Mesendoderm (in vitro differentiated cells): ENCODE measurements around the gene EFCAB14.
"Not testable (repeated sequence)": the region's sequence is repeated elsewhere in the genome, so short reads cannot be mapped to it uniquely, and the experiment has no call there.

Experiments used
- DNase-seq: peaks from one replicate; pipeline ENCODE4 v3.0.0; 2013
- H2AK5ac ChIP-seq: 2 replicates; pipeline ENCODE4 v1.6.1; 2013; ENCODE audit warnings: low read length, inconsistent platforms
- H2BK120ac ChIP-seq: 2 replicates; pipeline ENCODE4 v1.6.1; 2013; ENCODE audit warnings: low read depth, mild to moderate bottlenecking, low read length, moderate library complexity, mixed read lengths
- H2BK15ac ChIP-seq: replicated peaks from 2 replicates; pipeline ENCODE4 v1.6.1; 2013; ENCODE audit warnings: low read depth, mild to moderate bottlenecking, moderate library complexity
- H2BK5ac ChIP-seq: 2 replicates; pipeline ENCODE4 v1.6.1; 2013; ENCODE audit warnings: low read length, inconsistent platforms
- H3K18ac ChIP-seq: 2 replicates; pipeline ENCODE4 v1.6.1; 2013; ENCODE audit warnings: mild to moderate bottlenecking, low read length, mixed read lengths
- H3K23ac ChIP-seq: one replicate; pipeline ENCODE4 v1.6.1; 2013; ENCODE audit warnings: low read length
- H3K27ac ChIP-seq: 2 replicates; pipeline ENCODE4 v1.5.1; 2013; ENCODE audit warnings: low read depth, mild to moderate bottlenecking, inconsistent platforms, low read length, moderate library complexity
- H3K27me3 ChIP-seq: 2 replicates; pipeline ENCODE4 v1.6.1; 2013; ENCODE audit warnings: low read length, control low read depth, mild to moderate bottlenecking, inconsistent platforms; ENCODE audit not compliant: insufficient read depth, poor library complexity
- H3K36me3 ChIP-seq: 2 replicates; pipeline ENCODE4 v1.6.1; 2013; ENCODE audit warnings: low read length, inconsistent platforms; ENCODE audit not compliant: control insufficient read depth, insufficient read depth
- H3K4ac ChIP-seq: one replicate; pipeline ENCODE4 v1.6.1; 2013; ENCODE audit warnings: low read depth, mild to moderate bottlenecking, low read length, moderate library complexity
- H3K4me1 ChIP-seq: 2 replicates; pipeline ENCODE4 v1.6.1; 2013; ENCODE audit warnings: low read depth, low read length, inconsistent platforms; ENCODE audit not compliant: control insufficient read depth
- H3K4me2 ChIP-seq: 2 replicates; pipeline ENCODE4 v1.6.1; 2013; ENCODE audit warnings: low read length
- H3K4me3 ChIP-seq: 2 replicates; pipeline ENCODE4 v1.5.1; 2013; ENCODE audit warnings: mild to moderate bottlenecking, low read length
- H3K56ac ChIP-seq: one replicate; pipeline ENCODE4 v1.6.1; 2013; ENCODE audit warnings: low read length
- H3K79me1 ChIP-seq: 2 replicates; pipeline ENCODE4 v1.6.1; 2013; ENCODE audit warnings: low read length, inconsistent platforms
- H3K79me2 ChIP-seq: 2 replicates; pipeline ENCODE4 v1.6.1; 2013; ENCODE audit warnings: mild to moderate bottlenecking, low read length; ENCODE audit not compliant: control insufficient read depth, insufficient read depth
- H3K9ac ChIP-seq: 2 replicates; pipeline ENCODE4 v1.6.1; 2013; ENCODE audit warnings: low read length, inconsistent platforms
- H4K5ac ChIP-seq: one replicate; pipeline ENCODE4 v1.6.1; 2013; ENCODE audit warnings: low read length
- H4K8ac ChIP-seq: one replicate; pipeline ENCODE4 v1.6.1; 2013; ENCODE audit warnings: low read depth, mild to moderate bottlenecking, control low read depth, low read length, moderate library complexity
- WGBS: extraction: QIAGEN DNeasy Blood & Tissue Kit; methylation state at CpG from one replicate; pipeline ENCODE4 v1.1.7; 2013; ENCODE audit warnings: low lambda C conversion rate, missing lambda C conversion rate; ENCODE audit not compliant: insufficient coverage; ENCODE audit errors: extremely low coverage; 5-methylcytosine and 5-hydroxymethylcytosine counted together

EFCAB14 gene

DNA sequence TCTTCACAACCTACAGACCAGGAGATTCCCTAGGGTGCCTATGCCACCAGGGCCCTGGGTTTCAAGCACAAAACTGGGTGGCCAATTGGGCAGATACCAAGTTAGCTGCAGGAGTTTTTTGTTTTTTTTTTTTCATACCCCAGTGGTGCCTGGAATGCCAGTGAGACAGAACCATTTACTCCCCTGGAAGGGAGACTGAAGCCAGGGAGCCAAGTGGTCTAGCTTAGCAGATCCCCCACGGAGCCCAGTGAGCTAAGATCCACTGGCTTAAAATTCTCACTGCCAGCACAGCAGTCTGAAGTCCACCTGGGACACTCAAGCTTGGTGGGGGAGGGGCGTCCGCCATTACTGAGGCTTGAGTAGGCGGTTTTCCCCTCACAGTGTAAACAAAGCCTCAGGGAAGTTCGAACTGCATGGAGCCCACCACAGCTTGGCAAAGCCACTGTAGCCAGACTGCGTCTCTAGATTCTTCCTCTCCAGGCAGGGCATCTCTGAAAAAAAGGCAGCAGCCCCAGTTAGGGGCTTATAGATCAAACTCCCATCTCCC lies 9.5 kb upstream of the EFCAB14 start:
- H2BK5ac ChIP-seq, H3K4ac ChIP-seq, H2BK15ac ChIP-seq, H3K36me3 ChIP-seq, H3K4me3 ChIP-seq, H3K23ac ChIP-seq, H3K27ac ChIP-seq, H3K9ac ChIP-seq, H3K27me3 ChIP-seq, H4K5ac ChIP-seq, H3K79me2 ChIP-seq, H3K4me1 ChIP-seq, H3K79me1 ChIP-seq, H3K4me2 ChIP-seq, H3K18ac ChIP-seq, H2BK120ac ChIP-seq, H4K8ac ChIP-seq, H2AK5ac ChIP-seq, H3K56ac ChIP-seq: not testable (repeated sequence)
- peak; percentile 25 for DNase-seq
- no CpG with 5 or more reads among the region's 6 CpGs for WGBS

DNA sequence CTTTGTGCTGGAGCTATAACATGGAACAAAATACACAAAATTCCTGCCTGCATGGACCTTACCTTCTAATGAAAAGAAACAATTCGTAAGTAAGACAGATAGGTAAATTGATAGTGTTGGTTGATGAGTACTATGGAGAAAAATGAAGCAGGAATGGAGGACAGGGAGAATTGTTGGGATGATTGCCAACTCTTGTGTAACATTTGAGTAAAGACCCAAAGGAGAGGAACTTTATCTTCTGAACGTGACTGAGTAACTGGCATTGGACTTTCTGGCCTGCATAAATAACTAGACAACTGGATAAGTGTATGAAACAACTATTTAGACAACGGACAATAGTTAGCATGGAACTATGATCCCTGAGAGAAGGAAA lies 6.8 kb upstream of the EFCAB14 start:
- Histone ChIP-seq H3K18ac (no peak overlapping the region), H3K4me2 (no peak overlapping the region), H2BK5ac (no peak overlapping the region), H2AK5ac (no peak overlapping the region), H3K79me2 (no peaks in the 10 kb centered on the region), H2BK15ac (no peak overlapping the region), H3K79me1 (no peaks in the 10 kb centered on the region), H3K4ac (no peak overlapping the region), H4K8ac (no peak overlapping the region), H3K27ac (no peak overlapping the region), H3K27me3 (no peaks in the 10 kb centered on the region), H4K5ac (no peak overlapping the region), H3K4me1 (peaks cover 2% of the 10 kb centered on the region), H3K23ac (no peak overlapping the region), H3K9ac (no peak overlapping the region), H3K4me3 (no peak overlapping the region), H3K36me3 (no peaks in the 10 kb centered on the region), H3K56ac (no peak overlapping the region), H2BK120ac (no peak overlapping the region)
- DNase-seq, result no peak
- no CpG with 5 or more reads among the region's 3 CpGs for WGBS

DNA sequence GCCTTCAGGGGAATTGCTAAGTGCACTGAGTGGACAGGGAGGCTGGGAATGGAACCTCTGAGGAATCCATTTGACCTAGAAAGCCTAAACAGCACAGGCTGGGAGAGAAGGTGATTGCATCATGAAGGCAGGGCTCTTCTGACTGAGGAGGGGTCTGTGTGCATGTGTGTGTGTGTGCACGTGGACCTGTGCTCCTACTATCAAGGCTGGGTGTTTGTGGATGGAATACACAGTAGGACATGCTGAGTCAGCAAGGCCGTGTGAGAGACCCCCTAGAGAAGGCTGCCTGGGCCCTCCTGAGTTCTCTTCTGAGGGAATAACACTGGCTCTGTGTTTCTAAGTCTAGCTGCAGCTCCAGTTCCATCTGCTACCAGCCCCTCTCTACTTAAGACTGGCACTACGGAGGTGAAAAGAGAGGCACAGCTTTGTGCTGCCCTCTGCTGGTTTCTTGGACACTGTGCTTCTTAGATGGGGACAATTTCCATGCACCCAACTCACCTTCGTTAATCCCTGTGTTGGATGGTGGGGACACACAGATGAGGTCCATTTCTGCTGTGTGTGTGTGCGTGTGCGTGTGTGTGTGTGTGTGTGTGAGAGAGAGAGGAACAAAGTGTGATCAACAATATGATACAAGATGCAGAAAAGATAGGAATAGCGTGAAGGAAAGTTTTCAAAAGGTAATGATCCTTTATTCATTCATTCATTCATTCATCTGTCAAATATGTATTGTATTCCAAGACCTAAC lies 6.2 kb upstream of the EFCAB14 start:
- no peak overlapping the region for H3K56ac ChIP-seq
- H3K9ac ChIP-seq, result peak overlapping the region; percentile 25
- H3K18ac ChIP-seq, result no peak overlapping the region
- peaks cover 2% of the 10 kb centered on the region for H3K4me1 ChIP-seq
- H3K4me2 ChIP-seq, result no peak overlapping the region
- H4K8ac ChIP-seq, result no peak overlapping the region
- H3K23ac ChIP-seq, result no peak overlapping the region
- no peaks in the 10 kb centered on the region for H3K79me1 ChIP-seq
- no peak overlapping the region for H2AK5ac ChIP-seq
- H3K4me3 ChIP-seq, result no peak overlapping the region
- DNase-seq, result peak; percentile 87
- H2BK120ac ChIP-seq, result no peak overlapping the region
- H4K5ac ChIP-seq, result no peak overlapping the region
- no peaks in the 10 kb centered on the region for H3K36me3 ChIP-seq
- no peak overlapping the region for H2BK5ac ChIP-seq
- no CpG with 5 or more reads among the region's 7 CpGs for WGBS
- H3K27me3 ChIP-seq, result no peaks in the 10 kb centered on the region
- no peak overlapping the region for H2BK15ac ChIP-seq
- H3K4ac ChIP-seq, result no peak overlapping the region
- H3K27ac ChIP-seq, result no peak overlapping the region
- H3K79me2 ChIP-seq, result no peaks in the 10 kb centered on the region

DNA sequence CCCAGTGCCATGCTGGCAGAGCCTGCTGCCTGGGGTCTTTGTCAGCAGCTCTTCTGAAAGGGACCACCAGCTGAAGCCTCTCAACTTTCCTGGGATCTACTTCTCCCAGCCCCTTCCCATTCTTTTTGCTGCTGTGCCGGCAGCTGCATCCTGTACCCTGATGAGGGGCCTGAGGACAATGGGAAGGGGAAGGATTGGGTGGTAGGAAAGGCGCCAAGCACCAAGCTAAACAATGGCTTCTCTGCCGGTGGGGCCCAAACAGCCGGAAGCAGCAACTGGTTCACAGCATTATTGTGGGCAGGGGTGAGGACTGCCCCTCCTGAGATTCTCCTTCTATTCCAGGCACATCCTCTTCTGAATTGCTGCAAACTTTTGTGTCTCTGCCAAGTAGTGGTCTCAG lies 5.0 kb upstream of the EFCAB14 start:
- Histone ChIP-seq H2AK5ac (no peak overlapping the region), H2BK15ac (no peak overlapping the region), H3K4me1 (peaks cover 3% of the 10 kb centered on the region), H3K23ac (no peak overlapping the region), H2BK5ac (no peak overlapping the region), H3K4ac (no peak overlapping the region), H3K27ac (no peak overlapping the region), H3K36me3 (no peaks in the 10 kb centered on the region), H3K4me3 (no peak overlapping the region), H3K56ac (no peak overlapping the region), H4K5ac (no peak overlapping the region), H4K8ac (no peak overlapping the region), H3K9ac (no peak overlapping the region), H3K18ac (no peak overlapping the region), H2BK120ac (no peak overlapping the region), H3K79me1 (no peaks in the 10 kb centered on the region), H3K4me2 (no peak overlapping the region), H3K27me3 (no peaks in the 10 kb centered on the region), H3K79me2 (no peaks in the 10 kb centered on the region)
- WGBS, result no CpG with 5 or more reads among the region's 4 CpGs
- DNase-seq, result no peak

DNA sequence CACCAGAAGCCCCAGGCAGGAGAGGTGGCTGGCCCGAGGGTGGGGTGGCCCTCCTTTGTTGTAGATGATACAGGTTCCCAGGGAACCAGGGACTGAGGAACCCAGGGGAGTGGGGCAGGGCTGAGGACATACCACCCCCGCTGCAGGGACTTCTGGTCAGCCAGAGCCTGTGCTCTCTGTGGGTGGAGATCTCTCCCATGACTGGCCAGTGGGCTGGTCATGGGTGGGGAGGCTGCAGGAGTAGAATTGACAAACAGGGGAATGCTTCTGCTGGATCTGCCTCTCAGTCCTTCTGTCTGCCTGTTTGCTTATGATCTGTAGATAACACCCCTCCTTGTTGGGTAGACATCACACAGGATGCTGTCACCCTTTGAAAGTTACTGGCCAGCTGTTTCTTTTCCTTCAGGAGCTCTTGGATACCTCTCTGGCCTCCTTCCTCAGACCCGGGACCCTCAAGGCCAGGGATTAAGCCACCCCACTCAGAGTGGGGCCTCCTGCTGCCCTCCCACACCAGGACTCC lies 2.8 kb upstream of the EFCAB14 start:
- DNase-seq, result no peak
- WGBS, result no CpG with 5 or more reads among the region's 3 CpGs
- Histone ChIP-seq H3K4me3 (no peak overlapping the region), H4K5ac (no peak overlapping the region), H3K4me1 (peaks cover 11% of the 10 kb centered on the region), H2BK120ac (no peak overlapping the region), H3K79me2 (peaks cover 17% of the 10 kb centered on the region), H4K8ac (no peak overlapping the region), H3K4ac (no peak overlapping the region), H3K56ac (peak overlapping the region; percentile 34), H3K23ac (no peak overlapping the region), H3K79me1 (peaks cover 15% of the 10 kb centered on the region), H2BK5ac (no peak overlapping the region), H3K18ac (no peak overlapping the region), H3K36me3 (no peaks in the 10 kb centered on the region), H2AK5ac (no peak overlapping the region), H3K27ac (no peak overlapping the region), H3K27me3 (no peaks in the 10 kb centered on the region), H3K4me2 (no peak overlapping the region), H3K9ac (no peak overlapping the region), H2BK15ac (no peak overlapping the region)
